OCI-LY3 (cell line): ENCODE measurements around the gene FUZ.

ENCODE experiments used
- EZH2phosphoT487 ChIP-seq: fragments of 200-600 bp; shearing (Covaris generic); IDR thresholded peaks from 2 replicates; pipeline ENCODE4 v1.6.1; 2018; ENCODE audit warnings: antibody characterized with exemption, mixed run types, low read depth
- TF ChIP-seq, protein P1 (sequence below): fragments of 200-600, 300-600 bp; sonication (generic); IDR thresholded peaks from 2 replicates; pipeline ENCODE4 v1.5.1; 2014; ENCODE audit warnings: antibody characterized with exemption, low read length, low read depth

DNA sequence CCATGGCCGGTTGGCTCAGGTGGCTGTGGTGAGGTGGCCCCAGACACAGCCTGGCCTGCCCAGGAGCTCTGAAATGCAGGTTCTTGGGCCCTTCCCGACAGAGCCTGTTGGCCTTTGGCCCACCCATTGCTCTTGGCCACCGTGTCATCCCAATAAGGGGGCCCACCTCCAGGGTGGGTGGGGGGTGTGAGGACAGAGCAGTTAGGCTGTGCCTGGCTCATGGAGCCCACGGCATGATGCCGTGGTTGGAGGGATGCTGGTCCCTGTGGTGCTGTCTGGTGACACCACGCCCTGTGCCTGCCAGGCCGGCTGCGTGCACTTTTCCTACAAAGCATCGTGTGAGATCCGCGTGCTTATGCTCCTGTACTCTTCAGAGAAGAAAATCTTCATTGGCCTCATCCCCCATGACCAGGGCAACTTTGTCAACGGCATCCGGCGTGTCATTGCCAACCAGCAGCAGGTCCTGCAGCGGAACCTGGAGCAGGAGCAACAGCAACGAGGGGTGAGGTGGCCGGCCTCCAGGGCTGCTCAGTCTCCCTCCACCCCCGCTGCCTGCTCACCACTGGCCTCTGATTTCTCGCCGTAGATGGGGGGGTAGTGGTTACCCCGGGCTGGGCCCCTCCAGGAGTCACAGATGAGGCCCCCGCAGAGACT, 46.7 kb upstream of the FUZ start:
- TF ChIP-seq, protein P1, sequence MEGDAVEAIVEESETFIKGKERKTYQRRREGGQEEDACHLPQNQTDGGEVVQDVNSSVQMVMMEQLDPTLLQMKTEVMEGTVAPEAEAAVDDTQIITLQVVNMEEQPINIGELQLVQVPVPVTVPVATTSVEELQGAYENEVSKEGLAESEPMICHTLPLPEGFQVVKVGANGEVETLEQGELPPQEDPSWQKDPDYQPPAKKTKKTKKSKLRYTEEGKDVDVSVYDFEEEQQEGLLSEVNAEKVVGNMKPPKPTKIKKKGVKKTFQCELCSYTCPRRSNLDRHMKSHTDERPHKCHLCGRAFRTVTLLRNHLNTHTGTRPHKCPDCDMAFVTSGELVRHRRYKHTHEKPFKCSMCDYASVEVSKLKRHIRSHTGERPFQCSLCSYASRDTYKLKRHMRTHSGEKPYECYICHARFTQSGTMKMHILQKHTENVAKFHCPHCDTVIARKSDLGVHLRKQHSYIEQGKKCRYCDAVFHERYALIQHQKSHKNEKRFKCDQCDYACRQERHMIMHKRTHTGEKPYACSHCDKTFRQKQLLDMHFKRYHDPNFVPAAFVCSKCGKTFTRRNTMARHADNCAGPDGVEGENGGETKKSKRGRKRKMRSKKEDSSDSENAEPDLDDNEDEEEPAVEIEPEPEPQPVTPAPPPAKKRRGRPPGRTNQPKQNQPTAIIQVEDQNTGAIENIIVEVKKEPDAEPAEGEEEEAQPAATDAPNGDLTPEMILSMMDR, result no peak
- no peak for TF ChIP-seq EZH2phosphoT487
